PFSK-1 (cell line): ENCODE results near the gene GLIPR2.

Experiments
- POLR2AphosphoS5 ChIP-seq: IDR thresholded peaks from 2 replicates; pipeline ENCODE4 v1.6.1; 2012; ENCODE audit warnings: low read depth, mild to moderate bottlenecking, control low read depth, low read length, moderate library complexity
- SIN3A ChIP-seq: IDR thresholded peaks from 2 replicates; pipeline ENCODE4 v1.6.1; 2012; ENCODE audit warnings: mild to moderate bottlenecking, low read length, moderate library complexity, borderline replicate concordance; ENCODE audit not compliant: insufficient read depth
- TAF1 ChIP-seq: IDR thresholded peaks from 2 replicates; pipeline ENCODE4 v1.6.1; 2012; ENCODE audit warnings: low read length, control low read depth, borderline replicate concordance; ENCODE audit not compliant: insufficient read depth

DNA sequence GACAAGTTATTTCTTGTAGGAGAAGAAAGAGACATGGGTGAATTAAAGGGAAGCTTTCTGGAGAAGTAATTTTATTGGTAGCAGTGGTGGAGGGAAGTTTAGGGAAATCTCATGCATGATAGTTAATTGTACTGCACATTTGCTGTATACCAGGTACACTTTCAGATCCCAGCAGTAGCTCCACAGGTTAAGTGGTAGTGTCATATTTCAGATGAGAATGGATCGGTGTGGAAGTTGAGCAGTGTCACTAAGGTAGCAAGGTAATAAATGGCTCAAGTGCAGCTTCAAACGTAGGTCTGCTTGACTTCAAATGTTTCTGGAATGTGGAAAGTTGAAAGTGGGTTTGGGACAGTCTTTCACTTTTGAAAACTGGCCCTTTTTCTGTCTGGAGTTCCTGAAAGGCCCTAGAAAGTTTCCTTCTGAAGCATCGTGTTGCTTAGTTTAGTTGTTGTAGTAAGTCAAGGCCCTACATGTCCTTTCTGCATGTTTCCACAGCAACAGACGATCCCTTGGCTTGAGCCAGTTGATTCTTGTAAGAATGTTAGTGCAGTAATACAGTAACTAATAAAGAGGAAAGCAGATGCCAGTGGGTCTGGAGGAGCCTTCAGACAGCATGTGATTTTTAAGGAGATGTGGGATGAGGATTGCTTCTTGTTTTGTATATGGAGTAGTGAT lies 57.9 kb downstream of the GLIPR2 start:
- TF ChIP-seq POLR2AphosphoS5 = no peak
- TF ChIP-seq SIN3A = no peak
- no peak for TF ChIP-seq TAF1
